ENCODE results near the gene PFDN1.

- TF ChIP-seq CTCF (IDR thresholded peaks at IDR 0.05 in 2 of 3, conservative IDR thresholded peaks at IDR 0.05 in 1 of 3; ENCODE audit: borderline replicate concordance in 1 of 3, insufficient read depth in 1 of 3, low read depth in 2 of 3, low read length in 2 of 3) (no peak), SRF (IDR thresholded peaks at IDR 0.05; ENCODE audit: low read depth) (no peak), CEBPB (IDR thresholded peaks at IDR 0.05; ENCODE audit: low read depth) (no peak), EZH2 (IDR thresholded peaks at IDR 0.05) (no peak), EGR1 (IDR thresholded peaks at IDR 0.05; ENCODE audit: low read depth) (no peak), POLR2A (IDR thresholded peaks at IDR 0.05; ENCODE audit: borderline replicate concordance, extremely low read depth, insufficient read depth, insufficient read length) (no peak)
- TF ChIP-seq, protein P1, sequence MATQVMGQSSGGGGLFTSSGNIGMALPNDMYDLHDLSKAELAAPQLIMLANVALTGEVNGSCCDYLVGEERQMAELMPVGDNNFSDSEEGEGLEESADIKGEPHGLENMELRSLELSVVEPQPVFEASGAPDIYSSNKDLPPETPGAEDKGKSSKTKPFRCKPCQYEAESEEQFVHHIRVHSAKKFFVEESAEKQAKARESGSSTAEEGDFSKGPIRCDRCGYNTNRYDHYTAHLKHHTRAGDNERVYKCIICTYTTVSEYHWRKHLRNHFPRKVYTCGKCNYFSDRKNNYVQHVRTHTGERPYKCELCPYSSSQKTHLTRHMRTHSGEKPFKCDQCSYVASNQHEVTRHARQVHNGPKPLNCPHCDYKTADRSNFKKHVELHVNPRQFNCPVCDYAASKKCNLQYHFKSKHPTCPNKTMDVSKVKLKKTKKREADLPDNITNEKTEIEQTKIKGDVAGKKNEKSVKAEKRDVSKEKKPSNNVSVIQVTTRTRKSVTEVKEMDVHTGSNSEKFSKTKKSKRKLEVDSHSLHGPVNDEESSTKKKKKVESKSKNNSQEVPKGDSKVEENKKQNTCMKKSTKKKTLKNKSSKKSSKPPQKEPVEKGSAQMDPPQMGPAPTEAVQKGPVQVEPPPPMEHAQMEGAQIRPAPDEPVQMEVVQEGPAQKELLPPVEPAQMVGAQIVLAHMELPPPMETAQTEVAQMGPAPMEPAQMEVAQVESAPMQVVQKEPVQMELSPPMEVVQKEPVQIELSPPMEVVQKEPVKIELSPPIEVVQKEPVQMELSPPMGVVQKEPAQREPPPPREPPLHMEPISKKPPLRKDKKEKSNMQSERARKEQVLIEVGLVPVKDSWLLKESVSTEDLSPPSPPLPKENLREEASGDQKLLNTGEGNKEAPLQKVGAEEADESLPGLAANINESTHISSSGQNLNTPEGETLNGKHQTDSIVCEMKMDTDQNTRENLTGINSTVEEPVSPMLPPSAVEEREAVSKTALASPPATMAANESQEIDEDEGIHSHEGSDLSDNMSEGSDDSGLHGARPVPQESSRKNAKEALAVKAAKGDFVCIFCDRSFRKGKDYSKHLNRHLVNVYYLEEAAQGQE (IDR thresholded peaks at IDR 0.05; ENCODE audit: low read depth): no peak
Observed at GRCh38 chr5:140317859-140318258, 15.0 kb upstream of the PFDN1 start.
